BLaER1 (cell line): ENCODE measurements around the gene IMMP1L.

Experiments used
- H3K27ac ChIP-seq: shearing (Covaris generic); formaldehyde crosslinking; 2 replicates; pipeline ENCODE4 v1.8.1; 2022
- H3K27me3 ChIP-seq: shearing (Covaris generic); formaldehyde crosslinking; 2 replicates; pipeline ENCODE4 v1.8.1; 2022
- H3K36me3 ChIP-seq: shearing (Covaris generic); formaldehyde crosslinking; 2 replicates; pipeline ENCODE4 v1.8.1; 2022
- H3K4me1 ChIP-seq: shearing (Covaris generic); formaldehyde crosslinking; 2 replicates; pipeline ENCODE4 v1.8.1; 2022
- H3K4me2 ChIP-seq: shearing (Covaris generic); formaldehyde crosslinking; 2 replicates; pipeline ENCODE4 v1.8.1; 2022
- H3K4me3 ChIP-seq: shearing (Covaris generic); formaldehyde crosslinking; 2 replicates; pipeline ENCODE4 v1.8.1; 2022
- H3K9ac ChIP-seq: shearing (Covaris generic); formaldehyde crosslinking; 2 replicates; pipeline ENCODE4 v1.8.1; 2022
- H3K9me3 ChIP-seq: shearing (Covaris generic); formaldehyde crosslinking; 2 replicates; pipeline ENCODE4 v1.8.1; 2022
- H4K20me1 ChIP-seq: shearing (Covaris generic); formaldehyde crosslinking; 2 replicates; pipeline ENCODE4 v1.8.1; 2022
- Cebpa-rat ChIP-seq: shearing (Covaris generic); IDR thresholded peaks from 2 replicates; pipeline ENCODE4 v1.8.1; 2022

IMMP1L gene

DNA sequence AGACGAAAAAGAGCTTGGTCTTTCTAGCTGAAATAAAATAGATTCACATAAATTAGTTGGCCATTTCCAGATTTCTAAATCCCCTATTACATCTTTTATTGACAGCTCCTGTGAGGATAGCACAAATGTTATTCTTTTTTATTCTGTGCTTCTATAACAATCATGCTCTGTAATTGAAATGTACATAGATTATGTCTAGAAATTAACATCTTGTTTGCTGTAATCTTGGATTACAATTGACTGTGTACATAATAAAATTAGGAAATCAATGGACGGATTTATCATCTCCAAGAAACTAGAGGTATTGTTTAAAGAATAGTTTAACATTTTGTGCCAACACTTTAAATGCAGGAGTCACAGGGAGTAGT is 31.2 kb downstream of the IMMP1L start:
- H3K4me1 ChIP-seq, result no peaks in the 10 kb centered on the region
- no peak for TF ChIP-seq Cebpa-rat
- no peaks in the 10 kb centered on the region for H4K20me1 ChIP-seq
- no peaks in the 10 kb centered on the region; the same call in 1 of the 2 replicates for H3K9me3 ChIP-seq
- no peak overlapping the region for H3K27ac ChIP-seq
- no peak overlapping the region for H3K4me3 ChIP-seq
- no peak overlapping the region for H3K4me2 ChIP-seq
- no peak overlapping the region for H3K9ac ChIP-seq
- H3K36me3 ChIP-seq, result no peaks in the 10 kb centered on the region
- no peaks in the 10 kb centered on the region for H3K27me3 ChIP-seq

DNA sequence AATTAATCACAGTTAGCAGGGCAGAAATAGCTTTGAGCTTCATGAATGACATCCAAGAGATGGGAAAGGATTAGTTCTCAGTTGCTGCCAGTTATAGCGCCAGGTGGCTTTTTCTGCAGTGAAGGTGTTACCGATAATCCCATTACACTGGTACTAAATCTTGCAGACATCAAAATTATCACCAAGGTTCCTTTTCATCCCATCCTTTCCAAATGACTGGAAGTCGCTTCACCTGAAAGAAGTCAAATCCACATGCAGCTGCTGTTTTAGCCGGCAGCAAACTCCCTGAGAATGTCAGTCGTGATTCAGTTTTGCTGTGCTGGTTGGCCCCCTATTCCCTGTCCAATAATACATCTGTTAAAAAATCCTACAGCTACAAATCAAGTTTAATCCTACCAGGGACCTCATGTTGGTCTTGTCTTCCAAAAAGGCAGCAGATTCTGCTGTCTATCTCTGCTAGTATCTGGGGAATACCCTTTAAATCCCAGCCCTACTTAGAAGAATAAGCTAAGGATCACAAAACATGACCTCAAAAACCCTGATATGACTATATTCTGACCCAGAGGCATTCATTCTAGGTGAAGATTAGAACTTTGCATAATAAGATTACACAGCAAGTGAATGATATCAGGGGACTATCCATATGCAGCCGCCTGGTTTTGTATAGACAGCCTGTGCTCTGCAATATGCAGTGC is 31.7 kb downstream of the IMMP1L start:
- H3K36me3 ChIP-seq, result no peaks in the 10 kb centered on the region
- H3K4me1 ChIP-seq, result no peaks in the 10 kb centered on the region
- H3K9ac ChIP-seq, result no peak overlapping the region
- H3K4me3 ChIP-seq, result no peak overlapping the region
- no peaks in the 10 kb centered on the region for H3K27me3 ChIP-seq
- no peaks in the 10 kb centered on the region for H4K20me1 ChIP-seq
- H3K9me3 ChIP-seq, result no peaks in the 10 kb centered on the region; the same call in 1 of the 2 replicates
- H3K27ac ChIP-seq, result no peak overlapping the region
- H3K4me2 ChIP-seq, result no peak overlapping the region
- no peak for TF ChIP-seq Cebpa-rat

DNA sequence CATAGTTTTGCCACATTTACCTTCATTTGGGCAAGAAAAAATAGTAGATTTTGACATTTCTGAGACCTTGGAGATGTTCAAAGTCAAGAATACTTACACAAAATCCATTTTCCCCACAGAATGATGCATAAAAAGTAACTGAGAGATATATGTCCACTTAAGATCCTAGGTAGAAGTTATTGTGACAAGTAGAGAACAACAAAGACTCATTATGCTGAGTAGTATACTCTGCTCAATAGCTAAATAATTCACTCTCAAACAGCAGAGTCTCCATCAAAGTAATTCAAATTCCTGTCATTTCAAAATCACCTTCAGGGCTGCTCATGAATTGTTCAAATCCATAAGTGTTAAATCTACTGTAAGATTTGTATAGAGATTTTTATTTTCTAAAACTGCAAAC is 35.3 kb downstream of the IMMP1L start:
- Histone ChIP-seq H3K4me3 (no peak overlapping the region), H3K27me3 (no peaks in the 10 kb centered on the region), H3K9ac (no peak overlapping the region), H3K9me3 (no peaks in the 10 kb centered on the region), H3K36me3 (no peaks in the 10 kb centered on the region), H4K20me1 (no peaks in the 10 kb centered on the region), H3K27ac (no peak overlapping the region), H3K4me2 (no peak overlapping the region), H3K4me1 (no peaks in the 10 kb centered on the region)
- TF ChIP-seq Cebpa-rat, result no peak

DNA sequence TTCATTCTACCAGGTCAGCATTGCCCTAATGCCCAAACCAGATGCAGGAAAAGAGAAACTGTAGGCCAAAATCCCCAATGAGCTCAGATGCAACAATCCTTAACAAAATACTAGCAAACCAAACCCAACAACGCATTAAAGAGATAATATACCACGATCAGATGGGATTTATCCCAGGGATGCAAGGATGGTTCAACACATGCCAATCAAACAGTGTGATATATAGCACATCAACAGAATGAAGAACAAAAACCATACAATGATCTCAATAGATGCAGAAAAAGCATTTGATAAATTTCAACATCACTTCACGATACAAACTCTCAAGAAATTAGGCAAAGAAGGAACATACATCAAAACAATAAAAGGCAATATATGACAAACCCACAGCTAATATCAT is 45.0 kb downstream of the IMMP1L start:
- no peaks in the 10 kb centered on the region for H3K27me3 ChIP-seq
- peaks cover 11% of the 10 kb centered on the region; the same call in 1 of the 2 replicates for H3K36me3 ChIP-seq
- H3K4me2 ChIP-seq, result no peak overlapping the region
- H3K4me3 ChIP-seq, result no peak overlapping the region
- H4K20me1 ChIP-seq, result no peaks in the 10 kb centered on the region
- no peak for TF ChIP-seq Cebpa-rat
- no peak overlapping the region for H3K9ac ChIP-seq
- H3K27ac ChIP-seq, result no peak overlapping the region
- no peaks in the 10 kb centered on the region for H3K4me1 ChIP-seq
- peaks cover 25% of the 10 kb centered on the region for H3K9me3 ChIP-seq

DNA sequence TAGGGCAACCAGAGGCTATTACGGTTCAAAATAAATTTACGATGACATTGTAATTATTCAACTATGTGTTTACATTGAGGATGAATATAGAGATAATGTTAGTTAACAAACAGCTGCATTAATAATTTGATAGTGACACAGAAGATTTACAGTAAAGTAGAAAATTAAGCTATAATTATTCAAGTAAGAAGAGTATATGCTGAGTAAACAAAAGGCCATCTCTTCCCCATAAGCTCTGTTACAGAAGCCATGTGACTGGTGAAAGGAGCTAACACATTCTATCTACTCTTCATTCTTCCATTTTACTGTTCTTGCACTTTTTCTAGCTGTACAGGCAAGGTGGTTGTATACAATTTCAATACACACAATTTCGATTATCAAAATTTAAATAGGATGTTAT is 54.2 kb downstream of the IMMP1L start:
- no peaks in the 10 kb centered on the region for H3K9me3 ChIP-seq
- H3K4me1 ChIP-seq, result no peaks in the 10 kb centered on the region
- H3K27ac ChIP-seq, result no peak overlapping the region
- H3K27me3 ChIP-seq, result no peaks in the 10 kb centered on the region
- H3K4me3 ChIP-seq, result no peak overlapping the region
- no peak for TF ChIP-seq Cebpa-rat
- H4K20me1 ChIP-seq, result no peaks in the 10 kb centered on the region
- H3K36me3 ChIP-seq, result peaks cover 20% of the 10 kb centered on the region
- no peak overlapping the region for H3K9ac ChIP-seq
- no peak overlapping the region for H3K4me2 ChIP-seq

DNA sequence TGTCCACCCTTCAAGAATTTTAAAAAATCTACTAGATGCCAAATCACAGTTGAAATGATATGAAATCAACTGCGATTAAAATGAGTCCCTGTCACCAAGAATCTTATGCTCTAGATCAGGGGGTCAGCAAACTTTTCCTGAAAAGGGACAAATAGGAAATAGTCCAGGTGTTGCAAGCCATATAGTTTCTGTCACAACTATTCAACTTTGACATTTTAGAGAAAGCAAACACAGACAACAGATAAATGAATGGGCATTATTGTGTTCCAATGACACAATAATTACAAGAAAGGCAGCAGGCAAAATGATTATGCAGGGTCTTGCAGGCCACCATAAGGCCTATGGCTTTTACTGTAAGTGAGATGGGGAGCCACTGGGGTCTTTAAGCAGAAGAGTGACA is 58.6 kb downstream of the IMMP1L start:
- Histone ChIP-seq H3K4me1 (no peaks in the 10 kb centered on the region), H3K36me3 (peaks cover 29% of the 10 kb centered on the region), H4K20me1 (no peaks in the 10 kb centered on the region), H3K27me3 (no peaks in the 10 kb centered on the region), H3K4me2 (no peak overlapping the region), H3K27ac (no peak overlapping the region), H3K9me3 (no peaks in the 10 kb centered on the region), H3K4me3 (no peak overlapping the region), H3K9ac (no peak overlapping the region)
- no peak for TF ChIP-seq Cebpa-rat

DNA sequence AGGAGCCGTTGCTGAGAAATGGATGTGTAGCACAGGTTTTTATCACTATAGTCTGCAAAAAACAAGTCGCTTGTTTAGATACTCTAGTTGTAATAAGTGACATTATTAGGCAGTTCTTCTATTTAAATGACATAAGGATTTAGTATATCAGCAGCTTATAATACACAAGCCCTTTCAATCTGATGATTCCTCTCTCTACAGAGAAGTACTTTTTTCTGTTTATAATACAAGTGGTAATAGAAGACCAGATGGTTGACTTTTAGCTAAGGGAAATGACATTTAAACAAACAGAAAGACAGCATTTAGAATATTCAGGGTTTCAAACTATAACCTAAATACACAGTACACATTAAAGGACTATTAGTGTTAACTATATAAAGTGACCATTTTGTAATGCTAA is 60.4 kb downstream of the IMMP1L start:
- H3K4me1 ChIP-seq, result no peaks in the 10 kb centered on the region
- no peaks in the 10 kb centered on the region for H3K9me3 ChIP-seq
- TF ChIP-seq Cebpa-rat, result no peak
- H3K36me3 ChIP-seq, result peaks cover 29% of the 10 kb centered on the region
- H3K27ac ChIP-seq, result no peak overlapping the region
- no peak overlapping the region for H3K9ac ChIP-seq
- H4K20me1 ChIP-seq, result no peaks in the 10 kb centered on the region
- H3K27me3 ChIP-seq, result no peaks in the 10 kb centered on the region
- H3K4me3 ChIP-seq, result no peak overlapping the region
- no peak overlapping the region for H3K4me2 ChIP-seq

DNA sequence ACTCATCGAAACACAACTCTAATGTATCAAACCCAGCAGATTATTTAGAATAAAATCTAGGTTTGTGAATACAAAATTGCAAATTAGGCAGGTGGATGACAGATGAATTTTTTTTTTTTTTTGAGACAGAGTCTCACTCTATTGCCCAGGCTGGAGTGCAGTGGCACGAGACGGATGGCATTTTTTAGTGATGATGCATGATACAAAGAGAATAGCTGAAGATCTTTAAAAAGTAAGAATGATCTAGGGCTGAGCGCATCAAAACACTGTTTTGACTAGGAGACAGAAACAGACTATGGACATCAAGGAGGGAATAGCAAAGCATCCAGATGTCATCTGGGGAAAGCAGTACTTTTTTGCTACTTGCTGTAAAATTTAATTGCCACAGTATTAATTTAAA is 63.8 kb downstream of the IMMP1L start:
- H3K27me3 ChIP-seq, result no peaks in the 10 kb centered on the region
- H3K9ac ChIP-seq, result no peak overlapping the region
- no peak overlapping the region for H3K4me2 ChIP-seq
- no peaks in the 10 kb centered on the region for H3K4me1 ChIP-seq
- peaks cover 14% of the 10 kb centered on the region for H3K36me3 ChIP-seq
- H3K9me3 ChIP-seq, result no peaks in the 10 kb centered on the region
- no peak for TF ChIP-seq Cebpa-rat
- H4K20me1 ChIP-seq, result no peaks in the 10 kb centered on the region
- H3K27ac ChIP-seq, result no peak overlapping the region
- H3K4me3 ChIP-seq, result no peak overlapping the region

DNA sequence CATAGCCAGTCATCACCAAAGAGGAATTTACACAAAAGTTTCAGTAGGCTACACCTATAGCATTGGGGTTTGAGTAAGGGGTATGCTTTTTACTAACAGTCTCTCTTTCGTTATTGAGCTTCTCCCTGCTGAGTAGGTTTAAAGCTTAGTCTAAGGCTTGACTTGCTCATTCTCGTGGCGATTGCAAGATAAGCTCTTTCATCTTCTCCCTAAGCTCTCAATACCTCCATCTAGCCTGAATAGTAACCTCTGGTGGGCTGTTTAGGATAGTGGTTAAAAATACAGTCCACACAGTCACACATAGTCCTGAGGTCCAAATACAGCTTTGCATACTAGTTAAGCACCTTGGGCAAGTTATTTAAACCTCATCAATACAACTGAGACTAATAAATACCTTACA is 65.6 kb downstream of the IMMP1L start:
- TF ChIP-seq Cebpa-rat, result no peak
- no peak overlapping the region for H3K9ac ChIP-seq
- no peaks in the 10 kb centered on the region for H3K9me3 ChIP-seq
- no peak overlapping the region for H3K4me3 ChIP-seq
- H3K27ac ChIP-seq, result no peak overlapping the region
- no peaks in the 10 kb centered on the region for H3K27me3 ChIP-seq
- H3K4me2 ChIP-seq, result no peak overlapping the region
- H3K4me1 ChIP-seq, result no peaks in the 10 kb centered on the region
- no peaks in the 10 kb centered on the region for H4K20me1 ChIP-seq
- peaks cover 14% of the 10 kb centered on the region for H3K36me3 ChIP-seq

DNA sequence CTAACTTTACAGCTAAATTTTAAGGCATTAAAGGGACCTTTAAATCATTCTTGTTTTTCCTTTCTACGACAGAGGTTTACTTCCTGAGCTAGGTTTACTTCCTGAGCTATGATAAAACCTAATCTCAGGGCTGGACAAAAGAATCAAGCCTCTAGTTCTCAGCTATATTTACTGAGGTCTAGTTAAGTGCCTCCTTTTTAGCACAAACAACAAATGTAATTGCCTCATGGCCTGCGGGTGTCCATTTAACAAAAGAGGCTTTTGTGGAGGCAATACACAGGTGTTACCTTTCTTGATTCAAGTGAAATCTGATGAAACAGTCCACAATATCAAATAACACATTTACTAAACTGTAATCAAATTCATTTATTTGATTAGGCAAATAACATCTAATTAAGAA is 67.3 kb downstream of the IMMP1L start:
- Histone ChIP-seq H3K4me2 (no peak overlapping the region), H3K27ac (no peak overlapping the region), H4K20me1 (no peaks in the 10 kb centered on the region), H3K36me3 (peaks cover 4% of the 10 kb centered on the region; the same call in 1 of the 2 replicates), H3K4me3 (no peak overlapping the region), H3K9ac (no peak overlapping the region), H3K9me3 (no peaks in the 10 kb centered on the region), H3K4me1 (no peaks in the 10 kb centered on the region), H3K27me3 (no peaks in the 10 kb centered on the region)
- no peak for TF ChIP-seq Cebpa-rat

DNA sequence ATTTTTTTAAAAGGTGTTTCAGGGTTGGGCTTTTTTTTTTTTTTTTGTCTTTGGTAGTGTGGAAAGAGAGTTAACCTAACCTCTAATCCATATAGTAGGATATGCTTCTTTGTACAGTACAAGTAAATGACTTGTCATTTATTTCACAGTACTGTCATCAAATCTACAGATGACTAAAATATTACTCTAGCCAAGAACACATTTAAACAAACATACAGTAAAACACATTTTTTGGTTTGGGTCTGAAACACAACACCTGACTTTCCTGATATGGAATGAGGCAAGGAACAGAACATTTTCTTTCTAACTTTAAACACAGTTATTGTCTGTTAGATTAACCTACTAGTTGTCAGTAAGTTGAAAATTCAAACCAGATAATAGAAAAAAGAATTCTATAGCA is 68.1 kb downstream of the IMMP1L start:
- no peaks in the 10 kb centered on the region for H4K20me1 ChIP-seq
- no peak overlapping the region for H3K4me2 ChIP-seq
- H3K9ac ChIP-seq, result no peak overlapping the region
- H3K9me3 ChIP-seq, result no peaks in the 10 kb centered on the region
- no peak overlapping the region for H3K4me3 ChIP-seq
- no peaks in the 10 kb centered on the region for H3K4me1 ChIP-seq
- no peak for TF ChIP-seq Cebpa-rat
- H3K36me3 ChIP-seq, result no peaks in the 10 kb centered on the region
- H3K27ac ChIP-seq, result no peak overlapping the region
- no peaks in the 10 kb centered on the region for H3K27me3 ChIP-seq
